HG02678 (cell line): ENCODE results near the gene SUGCT.
A peak's percentile ranks its signal among the peaks of the same experiment; 100 is the strongest.
"Not testable (repeated sequence)": the region's sequence is repeated elsewhere in the genome, so short reads cannot be mapped to it uniquely, and the experiment has no call there.

Experiments used
- ATAC-seq: cut with Tn5 transposase; IDR thresholded peaks from one replicate; pipeline ENCODE4 v1.9.1; 2021; ENCODE audit warnings: mild to moderate bottlenecking, moderate library complexity; ENCODE audit not compliant: unreplicated experiment

Gene SUGCT

DNA sequence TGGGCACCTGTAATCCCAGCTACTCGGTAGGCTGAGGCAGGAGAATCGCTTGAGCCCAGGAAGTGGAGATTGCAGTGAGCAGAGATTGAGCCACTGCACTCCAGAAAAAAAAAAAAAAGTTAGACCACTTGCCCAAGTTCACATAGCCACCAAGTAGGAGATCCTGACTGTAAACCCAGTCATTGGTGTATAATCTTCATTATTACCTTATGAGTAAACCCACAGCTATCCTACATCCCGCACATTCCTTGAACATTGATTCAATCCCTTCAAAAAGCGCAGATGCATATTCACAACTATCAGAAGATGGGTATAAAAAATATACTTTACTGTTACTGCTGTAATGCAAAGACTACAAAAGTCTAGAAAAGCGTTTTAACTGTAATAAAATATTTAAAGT lies 512.9 kb downstream of the SUGCT start:
- no peak for ATAC-seq

DNA sequence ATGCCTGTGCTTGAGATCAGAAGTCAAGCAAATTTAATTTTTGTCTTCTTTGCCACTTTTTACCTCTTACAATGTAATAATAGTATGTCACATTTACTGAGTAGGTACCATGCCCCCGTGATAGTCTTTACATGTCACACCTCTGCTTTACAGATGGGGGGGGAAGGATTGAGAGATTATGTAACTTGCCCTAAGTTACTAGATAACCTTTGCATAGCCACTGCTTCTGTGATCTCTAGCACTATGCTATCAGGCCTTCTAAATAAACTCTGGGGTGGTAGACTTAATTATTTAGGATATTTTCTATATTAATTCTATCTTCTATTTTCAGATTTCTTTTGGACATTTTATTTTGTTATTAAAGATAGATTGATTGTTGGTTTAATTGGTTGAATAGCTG lies 514.4 kb downstream of the SUGCT start:
- ATAC-seq = no peak

DNA sequence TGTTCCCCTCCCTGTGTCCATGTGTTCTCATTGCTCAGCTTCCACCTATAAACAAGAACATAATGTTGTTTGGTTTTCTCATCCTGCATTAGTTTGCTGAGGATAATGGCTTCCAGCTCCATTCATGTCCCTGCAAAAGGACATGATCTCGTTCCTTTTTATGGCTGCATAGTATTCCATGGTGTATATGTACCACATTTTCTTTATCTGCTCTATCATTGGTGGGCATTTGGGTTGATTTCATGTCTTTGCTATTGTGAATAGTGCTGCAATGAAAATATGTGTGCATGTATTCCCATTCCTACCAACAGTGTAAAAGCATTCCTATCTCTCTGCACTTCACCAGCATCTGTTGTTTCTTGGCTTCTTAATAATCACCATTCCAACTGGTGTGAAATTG lies 516.1 kb downstream of the SUGCT start:
- ATAC-seq = not testable (repeated sequence)

DNA sequence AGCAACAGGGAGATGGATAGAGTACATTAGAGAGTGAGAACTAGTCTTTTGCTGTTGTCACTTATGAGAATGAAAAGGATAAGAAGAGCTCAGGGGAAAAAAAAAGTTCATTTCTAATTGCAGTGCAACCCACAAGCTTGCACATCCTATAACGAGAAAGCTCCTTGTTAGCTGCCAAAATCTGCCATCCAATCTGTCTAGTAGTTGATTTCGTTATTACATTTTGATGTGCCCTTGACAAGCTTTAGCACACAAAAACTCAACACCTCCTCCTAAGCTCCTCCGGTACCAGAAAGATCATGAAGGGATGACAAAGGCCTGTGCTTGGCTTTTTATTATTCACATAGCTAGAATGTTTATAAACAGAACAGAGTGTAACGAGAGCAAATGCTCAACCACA lies 519.4 kb downstream of the SUGCT start:
- no peak for ATAC-seq

DNA sequence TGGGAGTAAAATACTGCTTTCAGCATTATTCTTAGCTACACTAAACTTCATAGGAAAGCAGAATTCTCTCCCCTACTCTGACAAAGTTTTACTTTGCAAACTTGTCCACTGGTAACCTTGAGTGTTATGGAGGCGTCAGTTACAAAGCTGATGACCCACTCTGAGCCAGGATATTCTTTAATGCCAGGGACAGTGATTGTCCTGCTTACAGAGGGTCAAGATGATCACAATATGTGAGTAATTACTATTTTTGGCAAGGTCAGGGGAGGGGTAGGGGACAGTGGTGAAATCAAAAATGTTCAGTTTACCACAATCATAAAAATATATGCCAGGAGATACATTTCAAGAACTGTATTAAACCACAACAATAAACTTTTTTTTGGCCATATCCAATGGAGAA lies 520.6 kb downstream of the SUGCT start:
- no peak for ATAC-seq

DNA sequence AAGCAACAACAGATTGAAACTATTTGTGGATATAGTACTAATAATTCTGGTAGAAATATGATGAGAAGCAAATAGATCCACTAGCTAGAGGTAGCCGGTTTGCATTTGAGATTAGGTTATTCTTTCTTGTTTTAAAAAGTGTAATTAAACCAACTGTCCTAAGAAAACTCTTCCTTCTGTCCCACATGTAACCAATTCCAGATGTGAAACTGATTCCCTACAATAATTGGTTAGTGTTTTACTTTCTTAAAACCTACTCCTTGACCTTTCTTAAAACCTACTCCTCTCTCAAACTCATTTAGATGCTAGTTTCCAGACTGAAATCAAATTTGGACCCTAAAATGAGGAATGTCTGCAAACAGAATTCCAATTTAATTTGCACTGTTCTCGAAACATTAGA lies 521.5 kb downstream of the SUGCT start:
- no peak for ATAC-seq

DNA sequence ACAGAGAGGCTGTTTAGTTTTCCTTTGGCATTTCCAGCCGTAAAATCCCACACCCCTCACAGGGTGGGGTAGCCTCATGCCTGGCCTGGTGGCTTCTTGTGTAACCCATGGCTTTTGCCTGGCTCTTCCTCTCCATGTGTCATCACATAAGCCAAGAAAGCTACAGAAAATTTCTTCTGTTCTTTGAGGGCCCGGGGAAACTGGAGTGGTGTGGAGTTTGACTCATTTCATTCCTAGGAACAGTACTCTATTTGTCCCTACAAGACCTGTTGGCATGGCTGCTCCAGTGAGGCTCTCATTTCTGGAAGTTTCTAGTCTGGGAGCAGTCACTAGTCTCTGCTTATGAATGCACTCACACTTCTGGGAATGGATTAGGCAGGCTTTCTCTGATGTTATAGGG lies 523.9 kb downstream of the SUGCT start:
- no peak for ATAC-seq

DNA sequence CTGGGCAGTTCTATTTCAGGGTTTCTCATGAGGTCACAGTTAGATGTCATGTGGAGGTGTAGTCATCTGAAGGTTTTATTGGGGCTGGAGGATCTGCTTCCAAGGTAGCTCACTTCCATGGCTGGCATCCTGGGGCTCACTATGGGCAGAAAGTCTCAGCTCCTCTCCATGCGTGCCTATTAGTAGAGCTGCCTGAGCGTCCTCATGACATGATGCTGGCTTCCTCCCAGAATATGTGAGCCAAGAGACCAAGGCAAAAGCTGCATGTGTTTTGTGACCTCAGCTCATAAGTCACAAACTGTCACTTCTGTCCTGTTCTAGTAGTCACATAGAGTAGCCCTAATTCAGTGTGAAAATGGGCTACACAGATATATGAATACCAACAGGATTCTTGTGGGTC lies 524.4 kb downstream of the SUGCT start:
- ATAC-seq = no peak

DNA sequence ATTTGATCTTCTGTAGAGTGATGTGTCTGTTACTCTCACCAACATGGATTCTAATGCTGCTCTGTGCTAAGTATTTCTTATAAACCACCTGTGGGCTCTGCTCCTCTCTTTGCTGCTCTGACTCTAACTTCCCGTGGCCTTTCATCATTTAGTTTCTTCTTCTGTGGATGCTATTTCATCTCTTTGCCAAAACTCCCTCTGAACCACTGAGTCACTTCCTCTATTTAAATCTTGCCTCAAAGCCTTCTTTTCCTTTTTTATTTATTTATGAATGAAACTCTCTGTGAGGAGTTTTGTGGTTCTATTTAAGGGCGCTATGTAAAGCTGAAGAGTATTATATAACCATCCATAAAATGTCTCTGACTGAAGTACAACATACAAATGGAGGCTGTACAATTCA lies 538.5 kb downstream of the SUGCT start:
- no peak for ATAC-seq

DNA sequence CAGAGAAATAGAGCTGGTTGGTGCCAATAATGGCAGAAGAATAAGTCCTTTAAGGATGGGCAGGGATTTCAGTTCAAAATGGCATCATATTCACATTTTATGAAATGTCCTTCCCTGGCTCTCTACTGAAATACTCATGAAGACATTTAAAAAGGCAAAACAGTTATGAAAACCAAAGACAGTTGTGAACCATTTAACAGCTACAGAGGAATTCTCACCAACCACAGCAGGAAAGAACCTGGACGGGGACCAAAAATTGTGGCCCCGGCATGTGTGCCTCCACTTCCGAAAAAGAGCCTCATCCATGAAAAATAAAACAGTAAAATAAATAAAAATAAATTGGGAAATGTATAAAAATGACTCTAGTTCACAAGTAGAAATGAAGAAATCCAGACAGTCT lies 539.5 kb downstream of the SUGCT start:
- ATAC-seq = no peak

DNA sequence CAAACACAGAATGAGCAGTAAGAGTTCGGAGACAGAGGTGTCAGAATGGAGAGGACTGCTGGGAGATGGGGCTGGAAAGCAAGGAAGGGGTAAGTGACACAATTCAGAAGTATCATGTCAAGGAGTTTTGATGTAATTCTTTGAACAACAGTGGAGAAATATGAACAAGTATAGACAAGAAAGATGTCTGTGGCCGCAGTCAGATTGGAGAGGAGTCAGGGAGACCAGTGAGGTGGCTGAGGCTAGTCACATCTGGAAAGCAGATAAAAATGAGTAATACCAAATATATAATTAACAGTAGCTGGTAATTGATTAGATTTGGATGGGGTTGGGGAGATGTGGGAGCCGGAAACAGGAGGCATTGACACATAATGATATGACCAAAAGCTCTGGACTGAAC lies 540.9 kb downstream of the SUGCT start:
- no peak for ATAC-seq

DNA sequence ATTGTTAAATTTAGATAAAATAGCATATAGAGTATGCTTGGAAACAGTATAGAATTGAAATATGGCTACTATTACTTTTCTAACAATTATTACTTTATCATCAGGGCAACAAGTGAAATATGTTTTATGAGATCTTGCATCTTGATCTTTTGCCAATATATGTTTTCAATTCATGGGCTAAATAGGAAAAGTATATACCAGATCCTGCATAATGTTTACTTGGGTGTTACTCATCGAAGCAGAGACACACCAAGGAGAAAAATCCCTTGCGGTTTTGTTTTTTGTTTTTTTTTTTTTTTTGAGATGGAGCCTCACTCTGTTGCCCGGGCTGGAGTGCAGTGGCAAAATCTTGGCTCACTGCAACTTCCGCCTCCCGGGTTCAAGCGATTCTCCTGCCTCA lies 541.4 kb downstream of the SUGCT start:
- ATAC-seq = no peak

DNA sequence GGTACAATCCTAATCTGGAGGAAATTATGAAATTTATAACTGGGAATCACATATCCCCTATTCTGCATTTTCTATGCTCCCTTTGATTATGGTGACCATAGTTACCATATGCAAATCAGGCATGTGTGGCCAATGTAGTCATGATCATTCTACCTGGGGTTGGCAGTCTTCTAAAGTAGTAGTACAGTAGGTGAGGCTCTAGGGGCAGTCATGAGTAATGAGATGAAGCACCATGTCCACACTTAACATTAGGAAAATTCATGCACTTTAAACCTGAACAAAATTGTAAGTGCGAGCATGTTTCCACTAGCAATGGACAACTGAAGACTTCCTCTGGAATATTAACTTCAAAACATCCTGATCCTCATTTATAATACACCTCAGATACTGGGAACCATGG lies 545.9 kb downstream of the SUGCT start:
- ATAC-seq = peak; percentile 91

DNA sequence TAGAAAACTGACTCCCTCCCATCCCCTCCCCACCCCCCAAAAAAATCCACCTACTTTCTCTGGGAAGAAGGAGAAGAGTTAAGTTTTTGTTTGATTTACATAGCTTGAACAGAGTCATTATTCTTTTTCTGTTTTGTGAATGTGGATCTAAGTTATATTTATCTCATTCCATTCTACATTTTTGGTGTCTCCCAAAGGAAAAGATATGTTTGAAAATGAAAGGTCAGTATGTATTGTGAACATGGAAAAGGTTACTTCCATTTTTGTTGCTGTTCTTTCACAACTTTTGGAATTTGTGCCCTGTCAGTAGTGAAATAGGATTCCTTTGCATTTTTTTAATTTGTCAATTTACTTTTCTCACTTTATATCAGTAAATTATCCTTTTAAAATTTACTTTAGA lies 547.9 kb downstream of the SUGCT start:
- no peak for ATAC-seq

DNA sequence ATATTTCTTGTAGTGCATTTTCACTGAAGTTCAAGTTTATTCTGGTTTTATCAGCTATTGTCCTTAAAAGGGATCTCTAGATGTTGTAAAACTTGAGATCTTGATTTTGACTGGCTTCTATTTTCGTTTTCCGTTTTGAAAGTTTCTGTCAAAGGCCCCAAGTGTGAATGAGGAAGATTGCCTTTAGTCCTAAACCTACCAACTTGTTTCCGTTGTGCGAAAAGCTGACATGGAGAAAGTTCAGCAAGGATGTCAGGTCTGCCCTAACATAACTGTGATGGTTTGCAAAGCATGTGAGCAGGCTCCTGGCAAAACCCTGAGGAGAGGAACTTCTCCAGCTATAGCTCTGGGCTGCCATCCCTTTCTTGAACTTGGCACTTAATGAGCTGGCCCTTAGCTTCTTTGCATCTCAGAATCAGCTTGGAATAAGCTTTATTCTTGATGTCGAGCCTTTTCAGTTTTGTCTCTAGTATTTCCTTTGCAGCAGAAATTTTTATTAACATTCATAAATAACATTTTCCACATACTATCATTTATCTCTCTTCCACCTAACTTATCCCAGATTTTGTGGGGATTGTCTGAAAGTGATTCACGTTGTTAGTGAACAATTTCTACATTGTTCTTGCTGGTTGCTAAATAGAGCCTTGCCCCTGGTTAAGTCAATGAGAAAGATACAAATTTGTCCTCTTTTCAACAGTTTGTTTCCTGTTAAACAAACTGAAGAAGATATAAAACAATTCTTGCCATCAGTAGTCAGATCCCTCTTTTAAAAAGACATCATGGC lies 559.4 kb downstream of the SUGCT start:
- no peak for ATAC-seq

DNA sequence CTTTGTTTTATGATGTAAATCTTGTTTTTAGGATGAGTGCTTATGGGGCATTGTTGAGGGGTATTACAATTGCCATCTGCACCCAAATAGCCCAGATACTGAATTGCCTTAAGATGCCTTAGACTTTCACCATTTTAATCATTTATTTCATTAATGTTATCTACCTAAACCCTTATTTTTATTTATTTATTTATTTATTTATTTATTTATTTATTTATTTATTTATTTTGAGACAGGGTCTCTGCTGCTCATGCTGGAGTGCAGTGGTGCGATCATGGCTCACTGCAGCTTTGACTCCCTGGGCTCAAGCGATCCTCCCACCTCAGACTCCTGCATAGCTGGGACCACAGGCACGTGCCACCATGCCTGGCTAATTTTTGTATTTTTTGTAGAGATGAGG lies 560.2 kb downstream of the SUGCT start:
- no peak for ATAC-seq

DNA sequence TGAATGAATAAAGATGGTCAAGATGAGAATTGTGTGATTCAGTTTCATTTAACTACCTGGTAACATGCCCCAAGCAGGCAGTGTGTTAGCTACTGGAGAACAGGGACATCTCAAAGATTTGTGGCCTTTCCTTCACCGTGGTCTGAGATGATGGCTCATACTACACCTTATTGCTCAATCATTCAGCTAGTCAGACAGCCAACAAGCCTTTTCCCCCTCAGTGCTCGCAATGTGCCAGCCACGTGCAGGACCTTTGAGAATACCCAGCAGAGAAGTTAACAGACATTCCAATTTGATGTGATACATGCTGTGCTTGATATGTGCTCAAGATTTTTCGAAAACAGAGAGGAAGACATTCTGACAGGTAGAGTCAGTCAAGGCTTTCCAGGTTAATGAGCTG lies 562.8 kb downstream of the SUGCT start:
- ATAC-seq = no peak

DNA sequence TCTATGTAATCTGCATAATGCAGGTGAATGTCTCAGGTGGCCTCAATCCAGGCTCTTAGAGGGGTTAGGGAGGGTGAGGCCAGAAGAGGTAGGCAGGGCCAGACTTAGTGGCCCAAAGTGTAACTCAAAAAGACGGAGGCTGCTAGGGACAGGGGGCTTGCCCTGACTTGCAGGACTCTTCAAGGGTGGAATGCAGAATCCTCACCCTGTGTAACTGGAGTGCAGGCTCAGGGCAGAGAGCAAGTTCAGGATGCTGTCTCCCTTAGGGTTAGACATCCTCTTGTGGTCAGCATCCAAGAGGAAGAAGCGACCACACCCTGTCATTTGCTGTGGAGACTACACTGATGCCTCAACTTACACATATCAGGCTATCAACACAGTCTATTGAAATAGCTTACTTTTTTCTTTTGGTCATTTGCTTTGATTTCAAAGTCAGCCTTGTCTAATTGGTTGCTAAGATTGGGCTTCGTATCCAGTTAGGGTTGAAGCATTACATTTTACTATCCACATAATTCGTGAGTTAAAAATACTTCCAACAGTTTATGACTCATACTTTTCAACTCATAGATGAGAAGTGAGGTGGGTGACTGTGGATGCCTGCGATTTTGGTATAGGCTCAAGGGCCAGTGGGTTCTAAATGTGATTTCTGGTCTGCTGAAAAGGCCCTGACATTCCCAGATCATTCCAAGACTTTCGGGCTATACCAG lies 563.6 kb downstream of the SUGCT start:
- ATAC-seq = no peak

DNA sequence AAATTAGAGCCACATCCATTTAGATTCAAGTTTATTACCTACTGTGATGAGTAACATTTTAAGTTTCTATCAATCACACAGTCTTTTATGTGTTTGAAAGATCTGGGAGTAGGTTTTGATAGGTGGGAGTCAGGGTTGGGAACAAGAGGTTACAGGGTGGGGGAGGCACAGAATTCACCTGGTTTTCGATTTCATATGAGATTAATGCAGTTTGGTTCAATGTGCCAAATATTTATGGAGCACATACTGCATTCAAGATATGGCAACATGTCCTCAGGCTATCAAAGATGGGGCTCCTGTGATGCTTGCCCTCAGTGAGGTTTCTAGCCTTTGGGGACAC lies 564.1 kb downstream of the SUGCT start:
- no peak for ATAC-seq

DNA sequence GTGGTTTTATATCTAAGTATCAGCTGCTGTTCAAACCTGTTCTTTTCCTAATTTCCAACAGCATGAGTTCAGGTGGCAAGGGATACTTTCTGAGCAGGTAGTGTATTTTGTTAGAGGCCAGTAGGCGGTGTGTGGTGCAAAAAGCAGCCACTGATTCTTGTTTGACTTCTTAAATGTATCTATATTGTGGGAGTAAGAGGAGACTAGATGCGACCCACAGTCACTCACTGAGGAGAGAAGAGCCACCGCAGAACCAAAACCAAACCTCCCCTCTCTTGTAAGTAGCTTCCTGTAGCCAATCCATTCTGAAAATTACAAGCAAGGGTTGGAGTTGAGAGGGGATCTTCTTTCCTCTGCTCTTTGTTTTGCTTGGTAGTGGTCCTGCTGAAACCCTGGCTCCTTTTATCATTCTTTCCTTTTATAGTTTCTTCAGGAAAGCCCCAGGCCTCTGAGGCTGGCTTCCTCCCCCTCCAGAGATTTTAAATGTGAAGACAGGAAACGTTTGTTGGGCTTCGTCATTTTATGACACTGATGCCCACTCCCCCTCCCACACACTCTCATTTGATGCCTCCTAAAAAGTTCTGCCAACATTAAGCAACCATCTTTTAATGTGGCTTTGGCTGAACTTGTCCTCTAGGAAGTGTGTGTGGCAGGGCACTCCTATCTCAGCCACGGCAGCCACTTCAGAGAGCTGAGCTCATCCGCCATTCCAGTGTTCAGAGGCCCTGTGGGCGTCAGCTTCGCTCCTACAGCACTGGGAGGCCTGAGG lies 566.0 kb downstream of the SUGCT start:
- no peak for ATAC-seq

DNA sequence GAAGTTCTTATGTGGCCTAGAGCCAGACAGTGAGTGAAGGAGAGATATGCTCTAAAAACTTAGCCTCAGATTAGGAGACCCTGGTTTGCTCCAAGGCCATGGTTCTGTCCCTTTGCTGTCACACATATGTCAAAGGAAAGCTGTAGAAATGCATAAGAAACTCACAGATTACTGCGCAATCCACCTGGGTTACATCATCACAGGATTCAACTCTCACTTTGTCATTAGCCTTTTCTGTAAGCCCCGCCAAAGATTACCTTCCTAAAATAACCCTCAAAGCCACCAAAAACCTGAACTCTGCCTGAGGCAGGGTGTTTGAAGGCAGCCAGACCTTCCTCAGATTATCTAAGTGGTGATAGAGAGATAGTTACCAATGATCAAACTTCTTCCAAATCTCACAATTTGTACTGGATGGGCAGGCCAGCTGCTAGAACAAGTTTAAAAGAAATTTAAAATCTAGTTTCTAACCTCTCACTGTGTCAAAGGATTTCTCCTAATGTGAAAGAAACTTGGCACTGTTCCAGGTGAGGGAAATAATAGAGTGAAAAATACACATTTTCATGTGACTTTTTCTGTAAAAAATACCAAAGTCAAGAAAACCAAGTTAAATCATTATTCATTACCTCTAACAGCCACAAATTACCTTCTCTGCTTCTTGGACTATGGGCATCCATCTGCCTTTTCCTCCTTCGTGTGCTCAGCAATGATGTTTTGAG lies 567.2 kb downstream of the SUGCT start:
- ATAC-seq = no peak
